PFSK-1 (cell line): ENCODE results near the gene ARHGEF7.
A peak's percentile ranks its signal among the peaks of the same experiment; 100 is the strongest.

Experiments used
- FOXP2 ChIP-seq: optimal IDR thresholded peaks from 2 replicates; pipeline ENCODE3; 2011; ENCODE audit warnings: borderline replicate concordance, control low read depth, inconsistent platforms; ENCODE audit not compliant: insufficient read depth; ENCODE audit errors: extremely low read length, extremely low read depth
- POLR2AphosphoS5 ChIP-seq: IDR thresholded peaks from 2 replicates; pipeline ENCODE4 v1.6.1; 2012; ENCODE audit warnings: low read depth, mild to moderate bottlenecking, control low read depth, low read length, moderate library complexity
- REST ChIP-seq, 2 experiments: IDR thresholded peaks; 2 replicates each; pipeline versions ENCODE4 v1.6.1 to v1.8.0; 2011 to 2012; ENCODE audit warnings: low read depth in 2 of 2, low read length in 2 of 2, control low read depth in 1 of 2, inconsistent platforms in 1 of 2, mild to moderate bottlenecking in 1 of 2, moderate library complexity in 1 of 2; ENCODE audit not compliant: insufficient read depth in 1 of 2
- SIN3A ChIP-seq: IDR thresholded peaks from 2 replicates; pipeline ENCODE4 v1.6.1; 2012; ENCODE audit warnings: mild to moderate bottlenecking, low read length, moderate library complexity, borderline replicate concordance; ENCODE audit not compliant: insufficient read depth
- TAF1 ChIP-seq: IDR thresholded peaks from 2 replicates; pipeline ENCODE4 v1.6.1; 2012; ENCODE audit warnings: low read length, control low read depth, borderline replicate concordance; ENCODE audit not compliant: insufficient read depth

ARHGEF7 gene

GRCh38 chr13:111156421-111156820 is 41.3 kb downstream of the ARHGEF7 start:
- no peak for TF ChIP-seq TAF1
- no peak for TF ChIP-seq SIN3A
- TF ChIP-seq REST (IDR thresholded peaks at IDR 0.05; ENCODE audit: insufficient read depth in 1 of 2, low read depth in 2 of 2, low read length in 2 of 2): no peak
- no peak for TF ChIP-seq POLR2AphosphoS5
- no peak for TF ChIP-seq FOXP2

DNA sequence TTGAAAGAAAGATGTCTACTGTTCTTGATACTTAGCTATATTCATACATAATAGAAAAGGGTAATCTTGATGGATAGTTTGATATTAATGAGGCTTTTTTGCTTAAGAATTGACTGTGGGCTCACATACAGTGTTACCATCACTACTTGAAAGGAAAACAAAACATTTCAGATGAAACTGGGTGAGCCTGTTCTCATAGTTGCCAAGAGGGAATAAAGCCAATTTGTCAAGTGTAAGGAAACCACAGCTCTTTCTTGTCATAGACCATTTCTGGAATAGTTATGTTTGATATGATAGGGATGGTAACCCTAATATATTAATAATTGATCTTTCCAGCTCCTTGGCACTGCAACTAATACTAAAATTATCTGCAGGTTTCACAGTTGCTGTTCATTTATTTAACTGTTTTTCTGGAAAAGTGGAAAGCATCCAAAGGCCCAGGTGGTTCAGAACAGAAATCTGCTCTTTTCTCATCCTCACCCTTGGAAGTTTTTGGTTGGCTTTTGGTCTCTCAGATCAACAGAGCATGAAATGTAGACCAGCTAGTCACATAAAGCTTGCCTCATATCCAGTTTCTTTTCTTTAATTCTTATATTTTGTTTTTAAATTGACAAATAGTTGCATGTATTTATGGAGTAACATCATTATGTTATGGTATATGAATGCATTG is 43.2 kb downstream of the ARHGEF7 start:
- no peak for TF ChIP-seq FOXP2
- TF ChIP-seq POLR2AphosphoS5: no peak
- no peak for TF ChIP-seq TAF1

- TF ChIP-seq POLR2AphosphoS5: no peak
- TF ChIP-seq REST (IDR thresholded peaks at IDR 0.05; ENCODE audit: insufficient read depth in 1 of 2, low read depth in 2 of 2, low read length in 2 of 2): 0 out of 4 replicates have a peak, but pooled peaks of 1 of the 2 experiments have one; percentile 42
Measured at GRCh38 chr13:111159362-111160320, 44.5 kb downstream of the ARHGEF7 start.

DNA sequence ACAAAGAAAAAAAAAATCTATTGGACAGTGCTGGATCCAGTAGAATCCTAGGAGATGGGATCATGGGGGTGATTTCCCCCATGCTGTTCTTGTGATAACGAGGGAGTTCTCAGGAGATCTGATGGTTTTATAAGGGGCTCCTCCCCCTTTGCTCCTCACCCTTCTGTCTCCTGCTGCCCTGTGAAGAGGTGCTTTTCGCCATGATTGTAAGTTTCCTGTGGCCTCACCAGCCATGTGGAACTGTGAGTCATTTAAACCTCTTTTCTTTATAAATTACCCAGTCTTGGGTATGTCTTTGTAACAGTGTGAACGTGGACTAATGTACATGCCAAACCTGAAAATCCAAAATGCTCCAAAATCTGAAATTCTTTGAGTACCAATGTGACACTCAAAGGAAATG is 45.5 kb downstream of the ARHGEF7 start:
- TF ChIP-seq TAF1 (no peak), SIN3A (no peak), POLR2AphosphoS5 (no peak), FOXP2 (no peak), REST (IDR thresholded peaks at IDR 0.05; ENCODE audit: insufficient read depth in 1 of 2, low read depth in 2 of 2, low read length in 2 of 2) (no peak)

DNA sequence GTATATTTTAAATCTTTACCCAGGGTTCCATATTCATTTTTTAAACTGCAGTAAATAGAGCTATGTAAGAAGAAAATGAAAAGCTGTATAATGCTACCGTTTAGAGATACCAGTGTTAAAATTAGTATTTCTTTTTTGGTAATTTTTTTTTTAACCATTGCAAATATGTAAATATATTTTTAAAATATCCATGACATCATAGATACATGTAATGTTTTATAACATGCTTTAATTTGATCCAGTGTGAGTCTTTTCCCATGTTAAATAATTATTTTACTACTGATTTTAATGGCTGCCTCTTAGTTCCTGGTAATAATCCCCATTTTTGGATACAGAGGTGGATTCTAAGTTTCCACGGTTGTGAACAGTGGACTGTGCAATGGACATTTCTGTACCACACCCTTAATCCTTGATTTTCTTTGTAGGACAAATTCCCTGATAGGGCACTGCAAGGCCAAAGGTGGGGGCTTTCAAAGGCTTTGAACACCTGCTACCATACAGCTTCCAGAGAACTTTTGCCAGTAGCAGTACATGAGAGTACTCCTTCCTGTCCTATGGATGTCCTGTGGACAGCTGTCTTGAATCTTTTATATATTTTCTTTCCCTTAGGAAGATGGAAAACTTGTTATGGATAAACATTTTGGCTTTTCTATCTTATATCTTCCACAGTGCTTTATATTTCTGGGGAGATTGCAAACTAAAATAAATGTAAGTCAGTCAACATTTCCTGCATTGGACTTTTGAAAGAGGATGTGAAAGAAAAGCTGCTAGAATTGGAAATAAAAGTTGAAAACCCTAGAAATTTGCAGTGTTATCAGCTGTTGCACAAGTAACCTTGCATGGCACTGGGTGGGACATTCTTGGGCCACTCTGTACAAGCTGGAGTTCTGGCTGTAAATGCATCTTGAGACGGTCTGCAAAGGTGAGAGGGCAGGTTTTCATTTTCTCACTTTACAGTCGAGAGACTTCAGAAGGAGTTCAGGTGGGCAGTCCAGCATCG is 46.8 kb downstream of the ARHGEF7 start:
- TF ChIP-seq FOXP2: no peak
- TF ChIP-seq REST (IDR thresholded peaks at IDR 0.05; ENCODE audit: insufficient read depth in 1 of 2, low read depth in 2 of 2, low read length in 2 of 2): no peak
- TF ChIP-seq POLR2AphosphoS5: no peak
- no peak for TF ChIP-seq TAF1
- no peak for TF ChIP-seq SIN3A
